GM18951 (cell line): ENCODE results near the gene ASB4.

Source experiments
- POLR2A ChIP-seq: IDR thresholded peaks from 4 replicates; pipeline ENCODE4 v1.6.1; 2011; ENCODE audit warnings: mild to moderate bottlenecking; ENCODE audit not compliant: insufficient read length, insufficient read depth; ENCODE audit errors: extremely low read depth
- in situ Hi-C: fragments of 300-500 bp; cut with MboI; formaldehyde crosslinking; loops from one replicate; pipeline ENCODE4 v1.12.0; 2022; ENCODE audit warnings: low sequenced_read_pairs, mixed read lengths, inconsistent platforms; ENCODE audit not compliant: unreplicated experiment

The ASB4 gene

GRCh38 chr7:95470452-95470851 is 15.3 kb upstream of the ASB4 start:
- in situ Hi-C loops = no loop called here
- no peak for TF ChIP-seq POLR2A

- TF ChIP-seq POLR2A = no peak
- in situ Hi-C loops = no loop called here
These were observed 14.7 kb upstream of the ASB4 start for GRCh38 chr7:95471071-95471470.

- no peak for TF ChIP-seq POLR2A
- in situ Hi-C loops = no loop called here
These were observed 13.1 kb upstream of the ASB4 start for GRCh38 chr7:95472581-95473161.

DNA sequence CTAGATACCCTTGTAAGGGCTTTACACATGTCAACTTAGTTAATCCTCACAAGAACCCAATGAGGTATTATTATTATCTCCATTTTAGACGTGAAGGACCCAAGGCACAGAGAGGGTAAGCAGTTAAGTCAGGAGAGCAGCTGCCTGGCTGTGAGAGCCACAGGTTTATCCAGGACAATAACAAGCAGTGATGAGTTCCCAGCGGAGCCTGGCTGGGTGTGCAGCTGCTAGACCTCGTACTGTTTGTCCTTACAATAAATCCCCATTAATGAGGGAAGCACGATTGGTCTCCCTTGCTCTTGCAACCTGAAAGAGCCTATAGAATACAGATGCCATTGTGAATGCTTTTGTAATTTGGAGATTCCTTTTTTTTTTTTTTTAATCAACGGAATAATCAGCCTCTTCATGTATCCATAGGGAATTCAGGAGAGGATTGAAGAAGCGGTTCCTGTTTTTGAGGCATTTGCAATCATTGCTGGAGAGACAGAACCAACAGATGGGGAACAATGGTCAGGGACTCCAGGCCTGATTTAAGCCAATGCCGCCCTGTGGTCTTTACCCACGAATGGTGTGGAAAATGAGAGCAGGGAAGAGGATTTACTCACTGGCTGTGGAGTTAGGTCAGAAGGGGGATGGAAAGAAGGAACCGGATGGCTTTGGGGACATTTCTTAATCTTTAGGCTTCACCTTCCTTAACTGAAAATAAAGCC is 12.3 kb upstream of the ASB4 start:
- in situ Hi-C loops = no loop called here
- TF ChIP-seq POLR2A = no peak

GRCh38 chr7:95476072-95476847 is 9.5 kb upstream of the ASB4 start:
- in situ Hi-C loops = no loop called here
- no peak for TF ChIP-seq POLR2A

DNA sequence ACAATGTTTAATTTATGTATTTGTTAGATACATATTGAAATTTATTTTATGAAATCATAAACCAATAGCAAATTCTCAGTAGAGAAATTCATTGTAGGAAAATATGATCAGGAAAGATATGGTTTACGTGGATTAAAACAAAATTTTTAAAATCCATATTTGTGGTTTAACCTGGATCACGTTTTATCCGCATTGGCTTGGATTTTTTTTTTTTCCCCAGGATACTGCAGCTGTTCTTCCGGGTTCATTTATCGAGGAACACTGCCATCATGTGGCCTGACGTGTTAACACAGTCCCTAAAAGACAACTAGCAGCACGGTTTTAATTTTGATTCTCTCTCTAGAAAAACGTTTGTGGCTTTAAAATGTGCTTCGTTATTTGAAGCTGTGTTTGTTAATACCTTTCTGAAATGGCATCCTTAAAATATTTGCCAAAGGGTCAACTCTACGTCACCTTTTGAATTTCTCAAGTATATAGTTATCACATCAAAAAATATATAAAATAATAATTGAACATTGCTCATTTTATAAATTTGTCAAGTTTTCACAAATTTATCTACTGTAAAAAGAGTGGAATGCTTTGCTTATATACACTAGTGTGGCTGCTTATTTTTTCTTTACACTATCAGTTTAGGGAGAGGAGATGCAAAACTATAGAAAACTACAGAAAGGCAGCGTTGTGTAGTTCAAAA is 8.7 kb upstream of the ASB4 start:
- in situ Hi-C loops = no loop called here
- no peak for TF ChIP-seq POLR2A

DNA sequence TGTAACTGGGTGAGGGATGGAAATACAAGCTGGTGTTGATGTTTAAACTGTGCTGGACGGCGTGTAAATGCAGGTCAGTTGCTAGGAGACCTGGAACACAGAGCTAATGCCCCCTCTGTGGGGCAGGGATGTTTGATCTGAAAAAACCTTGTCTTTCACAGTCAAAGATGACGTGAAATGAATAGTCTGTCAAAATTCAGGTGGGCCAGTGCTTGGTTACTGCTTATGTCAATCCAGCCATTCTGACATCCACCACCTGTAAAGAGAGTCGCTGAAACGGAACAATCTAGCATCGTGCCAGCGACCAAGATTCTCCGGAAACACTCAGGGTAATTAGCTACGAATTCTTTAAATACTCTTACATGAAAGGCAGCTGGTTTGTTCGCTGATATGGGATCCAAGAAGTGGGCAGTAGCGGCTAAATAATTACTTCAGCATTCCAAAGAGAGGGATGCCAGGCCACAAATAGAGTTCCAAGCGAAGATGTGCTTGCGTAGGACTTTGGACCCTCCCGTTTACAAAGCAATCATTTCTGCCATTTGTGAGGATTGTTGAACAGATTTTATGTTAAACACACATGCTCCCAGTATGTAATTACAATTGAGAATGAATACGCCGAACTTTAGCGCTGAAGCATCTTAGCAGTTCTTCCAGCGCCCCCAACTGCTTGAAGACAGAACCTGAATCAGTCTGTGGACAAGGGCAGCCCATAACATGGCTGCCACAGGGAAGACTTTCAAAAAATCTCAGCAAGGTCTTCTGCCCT is 7.3 kb upstream of the ASB4 start:
- in situ Hi-C loops = no loop called here
- no peak for TF ChIP-seq POLR2A

DNA sequence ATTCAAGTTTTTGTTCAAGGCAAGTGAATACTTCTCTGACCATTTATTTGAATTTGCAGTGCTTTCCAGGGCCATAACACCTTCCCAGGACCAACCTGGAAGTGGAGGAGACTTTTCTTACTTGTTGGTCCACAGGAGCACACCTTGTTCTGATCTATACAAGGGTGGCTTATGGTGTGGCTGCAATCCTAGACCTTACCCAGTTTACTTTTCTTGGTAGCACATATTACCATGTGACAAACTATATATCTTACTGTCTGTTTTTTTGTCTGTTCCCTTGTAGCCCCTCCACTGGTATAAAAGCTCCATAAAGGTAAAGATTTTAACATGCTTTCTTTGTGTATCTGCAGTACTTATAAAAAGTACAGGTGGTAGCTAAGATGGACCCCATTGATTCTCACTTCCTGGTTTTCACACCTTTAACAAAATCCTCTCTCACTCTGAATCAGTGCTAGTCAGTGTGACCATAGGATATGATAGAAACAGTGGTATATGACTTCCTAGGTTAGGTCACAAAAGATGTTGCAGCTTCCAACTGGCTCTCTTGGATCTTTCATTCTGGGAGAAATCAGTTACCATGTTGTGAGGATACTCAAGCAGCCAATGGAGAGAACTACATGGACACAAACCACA is 5.6 kb upstream of the ASB4 start:
- no peak for TF ChIP-seq POLR2A
- in situ Hi-C loops = no loop called here

DNA sequence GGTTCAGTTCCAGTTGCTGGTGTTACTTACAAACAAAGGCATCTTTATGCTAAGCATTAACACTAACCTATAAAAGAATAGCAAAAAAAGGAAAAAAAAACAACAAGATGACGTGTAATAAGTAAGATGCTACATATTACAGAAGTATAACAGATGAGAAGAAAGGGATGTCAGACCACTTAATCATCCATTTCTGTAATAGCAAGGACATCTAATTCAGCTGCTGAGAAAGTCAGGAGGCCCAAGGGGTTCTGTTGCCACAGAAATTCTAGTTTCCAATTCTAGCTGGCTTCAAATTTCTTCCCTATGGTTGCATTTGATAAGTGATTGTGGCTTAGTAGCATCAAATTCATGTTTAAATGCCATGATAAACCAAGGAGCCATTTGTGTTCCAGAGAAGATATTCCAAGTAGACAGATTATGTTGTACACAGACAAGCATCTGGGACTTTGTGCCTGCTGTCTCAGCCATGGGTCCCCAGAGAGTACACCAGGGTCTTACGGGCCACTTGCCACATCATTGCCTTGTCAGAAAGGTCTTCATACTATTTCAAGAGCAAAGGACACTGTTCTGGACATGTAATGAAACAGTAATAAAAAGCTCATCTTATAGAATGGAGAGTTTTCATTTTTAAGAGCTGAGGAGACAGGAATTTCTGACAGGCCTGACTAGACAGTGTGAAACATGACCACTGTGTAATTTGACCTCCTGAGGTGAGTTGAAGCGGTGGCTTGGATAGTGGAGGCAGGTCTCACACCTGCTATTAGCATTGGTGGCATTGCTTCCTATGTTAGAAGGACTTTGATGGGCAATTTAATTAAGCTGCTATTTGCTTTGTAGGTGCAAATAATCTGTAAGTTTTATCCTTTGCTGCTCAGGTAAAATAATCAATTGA is 4.2 kb upstream of the ASB4 start:
- TF ChIP-seq POLR2A = no peak
- in situ Hi-C loops = no loop called here

GRCh38 chr7:95482424-95482823 is 3.3 kb upstream of the ASB4 start:
- TF ChIP-seq POLR2A = no peak
- in situ Hi-C loops = no loop called here

GRCh38 chr7:95490231-95490762 is 4.6 kb downstream of the ASB4 start:
- TF ChIP-seq POLR2A = no peak
- in situ Hi-C loops = no loop called here
